Naive thymus-derived CD8-positive, alpha-beta T cell (primary cell): ENCODE measurements around the gene CHST4. TPM values are rescaled to one million over a fixed set of nuclear protein-coding genes. Genes with fewer than 3 reads are reported as not detected.
A peak's percentile ranks its signal among the peaks of the same experiment; 100 is the strongest.

Source experiments
- ATAC-seq, 2 donors: fragments of 150-1000 bp; cut with Tn5 transposase in 1 of 2; sonication (Bioruptor Pico), chemical (Tn5 transposase) in 1 of 2; 1 replicate in 1 of 2; 2 replicates in 1 of 2; pipeline ENCODE4 v1.10.0; 2021; ENCODE audit warnings: mild to moderate bottlenecking in 2 of 2, moderate library complexity in 2 of 2
- POLR2A ChIA-PET: fragments of 350-600 bp; sonication (Branson Sonifier 250); formaldehyde crosslinking; loops from one replicate; lab custom pipeline; 2021; ENCODE audit warnings: antibody characterized with exemption; lab: Charles Lee
- DNase-seq, 10 donors: peaks; one replicate each; pipeline versions ENCODE4 v3.0.0 to v3.0.0-alpha.2; 2020 to 2022
- H3K27ac Mint-ChIP-seq, 10 donors: one replicate each; pipeline ENCODE4 v1.8.0; 2020 to 2022; ENCODE audit warnings: mild to moderate bottlenecking in 10 of 10, mixed read lengths in 10 of 10, moderate library complexity in 4 of 10, inconsistent platforms in 1 of 10
- H3K27me3 Mint-ChIP-seq, 5 donors: one replicate each; pipeline ENCODE4 v1.8.0; 2021 to 2022; ENCODE audit warnings: mixed read lengths in 5 of 5
- H3K36me3 Mint-ChIP-seq, 3 donors: one replicate each; pipeline ENCODE4 v1.8.0; 2020 to 2022; ENCODE audit warnings: mixed read lengths in 3 of 3, mild to moderate bottlenecking in 2 of 3, inconsistent platforms in 1 of 3
- H3K4me1 Mint-ChIP-seq, 4 donors: one replicate each; pipeline ENCODE4 v1.8.0; 2021 to 2022; ENCODE audit warnings: mixed read lengths in 4 of 4
- H3K4me3 Mint-ChIP-seq, 10 donors: one replicate each; pipeline ENCODE4 v1.8.0; 2020 to 2022; ENCODE audit warnings: mild to moderate bottlenecking in 10 of 10, mixed read lengths in 10 of 10, moderate library complexity in 6 of 10, inconsistent platforms in 1 of 10
- H3K9me3 Mint-ChIP-seq, 9 donors: one replicate each; pipeline ENCODE4 v1.8.0; 2020 to 2022; ENCODE audit warnings: mixed read lengths in 9 of 9, mild to moderate bottlenecking in 3 of 9, inconsistent platforms in 1 of 9, moderate library complexity in 1 of 9
- polyA plus RNA-seq, 3 donors: library from polyadenylated mRNA; unstranded; fragments of 300-500 nt; fragmentation: Illumina TruSeq; gene quantifications; one replicate each; pipeline ENCODE4 v1.2.3, GENCODE V29; 2021
- total RNA-seq, 8 experiments: library from RNA in 2 of 8; stranded (reverse) in 2 of 8; gene quantifications; one replicate each; pipeline ENCODE4 v1.2.3 and lab custom pipeline; 2021 to 2026

CHST4 gene
- total and polyA plus RNA-seq, 5 experiments from 2014 or later, result not detected

- Mint-ChIP-seq H3K27me3 (peaks cover 0 to 4% (median 0%) of the 10 kb centered on the region in 5 donors), H3K4me1 (peaks cover 11 to 26% (median 18%) of the 10 kb centered on the region in 4 donors), H3K9me3 (peaks cover 0 to 16% (median 3%) of the 10 kb centered on the region in 9 donors), H3K36me3 (peaks cover 0 to 12% (median 4%) of the 10 kb centered on the region in 3 donors), H3K4me3 (no peak overlapping the region), H3K27ac (no peak overlapping the region)
- POLR2A ChIA-PET, result interaction anchor here (0.6 kb wide), 1 partner anchor 55 kb away, joined by 7 read pairs; no protein-coding TSS in a partner anchor
- ATAC-seq (no peak), DNase-seq (no peak)
Measured at GRCh38 chr16:71562552-71562951, 36.3 kb downstream of the CHST4 start.

GRCh38 chr16:71564335-71564967, 38.2 kb downstream of the CHST4 start:
- peaks cover 11 to 26% (median 18%) of the 10 kb centered on the region in 4 donors for H3K4me1 Mint-ChIP-seq
- H3K4me3 Mint-ChIP-seq, result peak overlapping the region; percentile 79 to 97 (median 92)
- peak in 1 of 10 donors; percentile 100 for DNase-seq
- peaks cover 0 to 12% (median 4%) of the 10 kb centered on the region in 3 donors for H3K36me3 Mint-ChIP-seq
- H3K27ac Mint-ChIP-seq, result peak overlapping the region; percentile 92 to 99 (median 97)
- H3K27me3 Mint-ChIP-seq, result peaks cover 0 to 5% (median 2%) of the 10 kb centered on the region in 5 donors
- POLR2A ChIA-PET, result interaction anchor here (0.6 to 1.7 kb wide), 12 partner anchors 9 to 529 kb away, joined by 3 to 22 read pairs (median 5); partner anchors contain the start of genes AP1G1, DHX38, TXNL4B and ZNF23
- peaks cover 0 to 16% (median 3%) of the 10 kb centered on the region in 9 donors for H3K9me3 Mint-ChIP-seq
- no peak for ATAC-seq

GRCh38 chr16:71565812-71566700, 39.8 kb downstream of the CHST4 start:
- POLR2A ChIA-PET, result interaction anchor here (1.6 to 1.7 kb wide), 4 partner anchors 11 to 243 kb away, joined by 6 to 22 read pairs (median 6); partner anchors contain the start of gene AP1G1
- Mint-ChIP-seq H3K4me1 (peaks cover 11 to 26% (median 18%) of the 10 kb centered on the region in 4 donors), H3K27me3 (peaks cover 0 to 15% (median 7%) of the 10 kb centered on the region in 5 donors), H3K27ac (peak overlapping the region; percentile 92 to 99 (median 97)), H3K36me3 (peaks cover 0 to 12% (median 4%) of the 10 kb centered on the region in 3 donors), H3K9me3 (peaks cover 0 to 16% (median 3%) of the 10 kb centered on the region in 9 donors), H3K4me3 (peak overlapping the region; percentile 79 to 97 (median 92))
- DNase-seq, result no peak
- ATAC-seq, result no peak

GRCh38 chr16:71567931-71568330, 41.7 kb downstream of the CHST4 start:
- DNase-seq, result no peak
- Mint-ChIP-seq H3K4me1 (peaks cover 11 to 26% (median 18%) of the 10 kb centered on the region in 4 donors), H3K27ac (peak overlapping the region in 1 of 10 donors; percentile 69), H3K36me3 (no peaks in the 10 kb centered on the region), H3K27me3 (peaks cover 0 to 15% (median 4%) of the 10 kb centered on the region in 5 donors), H3K9me3 (no peaks in the 10 kb centered on the region), H3K4me3 (no peak overlapping the region)
- no peak for ATAC-seq
- POLR2A ChIA-PET, result no interaction called here

GRCh38 chr16:71568551-71568950, 42.3 kb downstream of the CHST4 start:
- DNase-seq, result no peak
- POLR2A ChIA-PET, result no interaction called here
- Mint-ChIP-seq H3K4me1 (peaks cover 11 to 26% (median 18%) of the 10 kb centered on the region in 4 donors), H3K9me3 (no peaks in the 10 kb centered on the region), H3K27ac (no peak overlapping the region), H3K4me3 (no peak overlapping the region), H3K36me3 (no peaks in the 10 kb centered on the region), H3K27me3 (peaks cover 0 to 17% (median 4%) of the 10 kb centered on the region in 5 donors)
- no peak for ATAC-seq

- H3K27me3 Mint-ChIP-seq, result peaks cover 0 to 17% (median 4%) of the 10 kb centered on the region in 5 donors
- peaks cover 7 to 19% (median 11%) of the 10 kb centered on the region in 4 donors for H3K4me1 Mint-ChIP-seq
- no peaks in the 10 kb centered on the region for H3K36me3 Mint-ChIP-seq
- no peaks in the 10 kb centered on the region for H3K9me3 Mint-ChIP-seq
- DNase-seq (no peak), ATAC-seq (no peak)
- no peak overlapping the region for H3K4me3 Mint-ChIP-seq
- POLR2A ChIA-PET, result no interaction called here
- peak overlapping the region in 1 of 10 donors; percentile 11 for H3K27ac Mint-ChIP-seq
Measured at GRCh38 chr16:71569621-71570020, 43.4 kb downstream of the CHST4 start.

GRCh38 chr16:71570144-71570543, 43.9 kb downstream of the CHST4 start:
- Mint-ChIP-seq H3K27ac (no peak overlapping the region), H3K27me3 (peaks cover 0 to 14% (median 4%) of the 10 kb centered on the region in 5 donors), H3K9me3 (no peaks in the 10 kb centered on the region), H3K4me1 (peaks cover 7 to 16% (median 9%) of the 10 kb centered on the region in 4 donors), H3K36me3 (no peaks in the 10 kb centered on the region), H3K4me3 (no peak overlapping the region)
- DNase-seq (no peak), ATAC-seq (no peak)
- POLR2A ChIA-PET, result no interaction called here

GRCh38 chr16:71572497-71573116, 46.4 kb downstream of the CHST4 start:
- ATAC-seq (no peak), DNase-seq (no peak)
- H3K27ac Mint-ChIP-seq, result no peak overlapping the region
- POLR2A ChIA-PET, result interaction anchor here (0.6 kb wide), 1 partner anchor 17 kb away, joined by 3 read pairs; no protein-coding TSS in a partner anchor
- H3K27me3 Mint-ChIP-seq, result peaks cover 5 to 16% (median 7%) of the 10 kb centered on the region in 5 donors
- H3K4me3 Mint-ChIP-seq, result no peak overlapping the region
- H3K36me3 Mint-ChIP-seq, result no peaks in the 10 kb centered on the region
- no peaks in the 10 kb centered on the region for H3K9me3 Mint-ChIP-seq
- H3K4me1 Mint-ChIP-seq, result peaks cover 0 to 4% (median 0%) of the 10 kb centered on the region in 4 donors

GRCh38 chr16:71573387-71574094, 47.3 kb downstream of the CHST4 start:
- Mint-ChIP-seq H3K4me1 (peaks cover 0 to 4% (median 0%) of the 10 kb centered on the region in 4 donors), H3K36me3 (no peaks in the 10 kb centered on the region), H3K4me3 (no peak overlapping the region), H3K27me3 (peaks cover 6 to 17% (median 8%) of the 10 kb centered on the region in 5 donors), H3K27ac (no peak overlapping the region), H3K9me3 (no peaks in the 10 kb centered on the region)
- no peak for ATAC-seq
- DNase-seq, result no peak
- POLR2A ChIA-PET, result no interaction called here

- Mint-ChIP-seq H3K27me3 (peaks cover 6 to 14% (median 7%) of the 10 kb centered on the region in 5 donors), H3K36me3 (no peaks in the 10 kb centered on the region), H3K4me3 (no peak overlapping the region), H3K9me3 (no peaks in the 10 kb centered on the region), H3K27ac (no peak overlapping the region), H3K4me1 (peaks cover 0 to 4% (median 0%) of the 10 kb centered on the region in 4 donors)
- POLR2A ChIA-PET, result no interaction called here
- DNase-seq (no peak), ATAC-seq (no peak)
Measured at GRCh38 chr16:71574702-71575101, 48.5 kb downstream of the CHST4 start.

GRCh38 chr16:71576971-71577370, 50.7 kb downstream of the CHST4 start, which contains the start of gene TAT:
Gene TAT (minus strand): TSS chr16:71577092. CDS start chr16:71576415, 677 bp downstream.
- POLR2A ChIA-PET, result no interaction called here
- H3K4me3 Mint-ChIP-seq, result no peak within 1 kb of the TSS
- ATAC-seq, result no peak

More at GRCh38 chr16:71576971-71577370, 50.7 kb downstream of the CHST4 start, which contains the start of gene TAT:
- no peak for DNase-seq
- H3K4me1 Mint-ChIP-seq, result peaks cover 0 to 4% (median 0%) of the 10 kb centered on the region in 4 donors
- no peaks in the 10 kb centered on the region for H3K9me3 Mint-ChIP-seq
- H3K36me3 Mint-ChIP-seq, result no peaks in the 10 kb centered on the region
- H3K27me3 Mint-ChIP-seq, result peaks cover 4 to 11% (median 7%) of the 10 kb centered on the region in 5 donors
- peak within 1 kb of the TSS in 1 of 10 donors; percentile 79 for H3K27ac Mint-ChIP-seq
